WTC11 (cell line): ENCODE measurements around the gene DHRS7B. TPM values are rescaled to one million over a fixed set of nuclear protein-coding genes. Genes with fewer than 3 reads are reported as not detected.
"Not testable (repeated sequence)": the region's sequence is repeated elsewhere in the genome, so short reads cannot be mapped to it uniquely, and the experiment has no call there.

ENCODE experiments used
- ATAC-seq: fragments of 200-7000 bp; cut with Tn5 transposase; 2 replicates; pipeline ENCODE4 v1.10.0; 2021; ENCODE audit warnings: mild to moderate bottlenecking, moderate library complexity
- CTCF ChIA-PET: fragments of 300-600 bp; sonication (Branson Sonifier 250); formaldehyde crosslinking; loops from one replicate; lab custom pipeline; 2021; ENCODE audit warnings: antibody characterized with exemption; lab: Charles Lee
- POLR2A ChIA-PET: fragments of 350-600 bp; sonication (Branson Sonifier 250); formaldehyde crosslinking; loops from one replicate; lab custom pipeline; 2021; ENCODE audit warnings: antibody characterized with exemption; lab: Charles Lee
- DNase-seq: peaks from one replicate; pipeline ENCODE4 v3.0.0; 2021; ENCODE audit warnings: low spot score
- H3K27ac Mint-ChIP-seq: 2 replicates; pipeline ENCODE4 v1.8.0; 2021; ENCODE audit warnings: mixed read lengths
- H3K27me3 Mint-ChIP-seq: 2 replicates; pipeline ENCODE4 v1.8.0; 2021; ENCODE audit warnings: low read depth, mild to moderate bottlenecking, moderate library complexity, mixed read lengths
- H3K36me3 Mint-ChIP-seq: 2 replicates; pipeline ENCODE4 v1.8.0; 2021; ENCODE audit warnings: mixed read lengths
- H3K4me1 Mint-ChIP-seq: 2 replicates; pipeline ENCODE4 v1.8.0; 2022; ENCODE audit warnings: mixed read lengths
- H3K4me3 Mint-ChIP-seq: 2 replicates; pipeline ENCODE4 v1.8.0; 2021; ENCODE audit warnings: mild to moderate bottlenecking, moderate library complexity, mixed read lengths
- H3K9me3 Mint-ChIP-seq: 2 replicates; pipeline ENCODE4 v1.8.0; 2021; ENCODE audit warnings: mixed read lengths
- ATF1 ChIP-seq: sonication (generic); formaldehyde crosslinking; IDR thresholded peaks from 2 replicates; pipeline ENCODE4 v1.8.1; 2023; ENCODE audit warnings: mild to moderate bottlenecking, moderate library complexity, missing genetic modification reagents
- CREB1 ChIP-seq: sonication (generic); formaldehyde crosslinking; IDR thresholded peaks from 2 replicates; pipeline ENCODE4 v1.8.0; 2023; ENCODE audit warnings: mild to moderate bottlenecking, missing genetic modification reagents
- EMX1 ChIP-seq: fragments of 250-450 bp; sonication (Bioruptor Pico); IDR thresholded peaks from 2 replicates; pipeline ENCODE4 v1.8.0; 2021; ENCODE audit warnings: mild to moderate bottlenecking
- GABPB1 ChIP-seq: sonication (generic); formaldehyde crosslinking; IDR thresholded peaks from 2 replicates; pipeline ENCODE4 v1.8.1; 2023; ENCODE audit warnings: mild to moderate bottlenecking, missing genetic modification reagents
- HMGA2 ChIP-seq: fragments of 250-450 bp; sonication (Bioruptor Pico); IDR thresholded peaks from 2 replicates; pipeline ENCODE4 v1.4.0; 2021; ENCODE audit warnings: mild to moderate bottlenecking, moderate library complexity
- JAZF1 ChIP-seq: fragments of 250-450 bp; sonication (Bioruptor Pico); IDR thresholded peaks from 2 replicates; pipeline ENCODE4 v1.9.0; 2021; ENCODE audit warnings: moderate library complexity, mild to moderate bottlenecking, inconsistent platforms
- NFATC4 ChIP-seq: fragments of 250-450 bp; sonication (Bioruptor Pico); IDR thresholded peaks from 2 replicates; pipeline ENCODE4 v1.9.0; 2021; ENCODE audit warnings: mild to moderate bottlenecking
- NR3C1 ChIP-seq: sonication (generic); formaldehyde crosslinking; conservative IDR thresholded peaks from 2 replicates; pipeline ENCODE4 v1.8.1; 2023; ENCODE audit warnings: low read depth, mild to moderate bottlenecking, missing genetic modification reagents
- PRRX2 ChIP-seq: fragments of 250-450 bp; sonication (Bioruptor Pico); IDR thresholded peaks from 2 replicates; pipeline ENCODE4 v1.8.0; 2021; ENCODE audit warnings: mild to moderate bottlenecking
- RORB ChIP-seq: fragments of 250-450 bp; sonication (Bioruptor Pico); IDR thresholded peaks from 2 replicates; pipeline ENCODE4 v1.9.0; 2021; ENCODE audit warnings: mild to moderate bottlenecking
- TP53 ChIP-seq: sonication (generic); formaldehyde crosslinking; IDR thresholded peaks from 2 replicates; pipeline ENCODE4 v1.8.1; 2023; ENCODE audit warnings: mild to moderate bottlenecking, missing genetic modification reagents
- total RNA-seq: library from RNA; stranded (reverse); gene quantifications from 3 replicates; pipeline ENCODE4 v1.2.3, GENCODE V29; 2021
- TF ChIP-seq, protein P1 (sequence below): sonication (generic); formaldehyde crosslinking; IDR thresholded peaks from 2 replicates; pipeline ENCODE4 v1.8.1; 2023; ENCODE audit warnings: mild to moderate bottlenecking, missing genetic modification reagents
- TF ChIP-seq, protein P2 (sequence below): fragments of 200-600 bp; IDR thresholded peaks from 2 replicates; pipeline ENCODE4 v1.8.0; 2022; ENCODE audit warnings: antibody characterized with exemption
- TF ChIP-seq, protein P3 (sequence below): sonication (generic); formaldehyde crosslinking; IDR thresholded peaks from 2 replicates; pipeline ENCODE4 v1.8.1; 2023; ENCODE audit warnings: mild to moderate bottlenecking, missing genetic modification reagents
- TF ChIP-seq, protein P4 (sequence below): sonication (generic); formaldehyde crosslinking; IDR thresholded peaks from 2 replicates; pipeline ENCODE4 v1.8.1; 2023; ENCODE audit warnings: mild to moderate bottlenecking, missing genetic modification reagents, moderate library complexity
- TF ChIP-seq, protein P5 (sequence below): sonication (generic); formaldehyde crosslinking; IDR thresholded peaks from 2 replicates; pipeline ENCODE4 v1.8.1; 2022; ENCODE audit warnings: low read depth, mild to moderate bottlenecking, moderate library complexity, missing genetic modification reagents, borderline replicate concordance
- TF ChIP-seq, protein P6 (sequence below): sonication (generic); formaldehyde crosslinking; IDR thresholded peaks from 2 replicates; pipeline ENCODE4 v1.8.0; 2023; ENCODE audit warnings: mild to moderate bottlenecking, missing genetic modification reagents
- TF ChIP-seq, protein P7 (sequence below): sonication (generic); formaldehyde crosslinking; conservative IDR thresholded peaks from 2 replicates; pipeline ENCODE4 v1.8.1; 2023; ENCODE audit warnings: mild to moderate bottlenecking, low read depth, missing genetic modification reagents, moderate library complexity

Gene DHRS7B
- total RNA-seq, 1 experiment from 2014 or later: 15.6 TPM

DNA sequence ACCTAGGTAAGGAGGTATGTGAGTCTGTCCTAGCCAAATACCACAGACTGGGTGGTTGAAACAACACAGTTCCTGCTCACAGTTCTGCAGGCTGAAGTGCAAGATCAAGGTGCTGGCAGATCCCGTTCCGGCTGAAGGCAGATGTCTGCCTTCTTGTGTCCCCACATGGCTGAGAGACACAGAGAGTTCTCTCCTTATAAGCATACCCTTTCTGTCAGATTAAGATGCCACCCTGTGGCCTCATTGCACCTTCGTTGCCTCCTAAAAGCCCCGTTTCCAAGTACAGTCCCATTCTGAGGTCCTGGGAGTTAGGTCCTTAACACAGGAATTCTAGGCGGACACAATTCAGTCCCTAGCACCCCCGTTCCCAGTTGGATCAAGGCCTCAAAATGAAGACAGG lies 96.3 kb downstream of the DHRS7B start:
- Mint-ChIP-seq H3K4me3 (no peak overlapping the region), H3K9me3 (peaks cover 5% of the 10 kb centered on the region), H3K4me1 (peaks cover under 1% of the 10 kb centered on the region; the same call in 1 of the 2 replicates), H3K27ac (no peak overlapping the region), H3K27me3 (no peaks in the 10 kb centered on the region), H3K36me3 (peaks cover 4% of the 10 kb centered on the region; the same call in 1 of the 2 replicates)
- CTCF ChIA-PET: no interaction called here
- ATAC-seq (no peak), DNase-seq (no peak)
- TF ChIP-seq, protein P1, sequence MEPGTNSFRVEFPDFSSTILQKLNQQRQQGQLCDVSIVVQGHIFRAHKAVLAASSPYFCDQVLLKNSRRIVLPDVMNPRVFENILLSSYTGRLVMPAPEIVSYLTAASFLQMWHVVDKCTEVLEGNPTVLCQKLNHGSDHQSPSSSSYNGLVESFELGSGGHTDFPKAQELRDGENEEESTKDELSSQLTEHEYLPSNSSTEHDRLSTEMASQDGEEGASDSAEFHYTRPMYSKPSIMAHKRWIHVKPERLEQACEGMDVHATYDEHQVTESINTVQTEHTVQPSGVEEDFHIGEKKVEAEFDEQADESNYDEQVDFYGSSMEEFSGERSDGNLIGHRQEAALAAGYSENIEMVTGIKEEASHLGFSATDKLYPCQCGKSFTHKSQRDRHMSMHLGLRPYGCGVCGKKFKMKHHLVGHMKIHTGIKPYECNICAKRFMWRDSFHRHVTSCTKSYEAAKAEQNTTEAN (CRISPR knock-in tag): no peak
- TF ChIP-seq NR3C1 (CRISPR knock-in tag) (no peak), NFATC4 (no peak), RORB (CRISPR knock-in tag) (no peak), PRRX2 (CRISPR knock-in tag) (no peak), ATF1 (CRISPR knock-in tag) (no peak), HMGA2 (CRISPR knock-in tag) (no peak), CREB1 (CRISPR knock-in tag) (no peak), TP53 (CRISPR knock-in tag) (no peak), GABPB1 (CRISPR knock-in tag) (no peak), JAZF1 (CRISPR knock-in tag) (no peak), EMX1 (CRISPR knock-in tag) (no peak)
- TF ChIP-seq, protein P2, sequence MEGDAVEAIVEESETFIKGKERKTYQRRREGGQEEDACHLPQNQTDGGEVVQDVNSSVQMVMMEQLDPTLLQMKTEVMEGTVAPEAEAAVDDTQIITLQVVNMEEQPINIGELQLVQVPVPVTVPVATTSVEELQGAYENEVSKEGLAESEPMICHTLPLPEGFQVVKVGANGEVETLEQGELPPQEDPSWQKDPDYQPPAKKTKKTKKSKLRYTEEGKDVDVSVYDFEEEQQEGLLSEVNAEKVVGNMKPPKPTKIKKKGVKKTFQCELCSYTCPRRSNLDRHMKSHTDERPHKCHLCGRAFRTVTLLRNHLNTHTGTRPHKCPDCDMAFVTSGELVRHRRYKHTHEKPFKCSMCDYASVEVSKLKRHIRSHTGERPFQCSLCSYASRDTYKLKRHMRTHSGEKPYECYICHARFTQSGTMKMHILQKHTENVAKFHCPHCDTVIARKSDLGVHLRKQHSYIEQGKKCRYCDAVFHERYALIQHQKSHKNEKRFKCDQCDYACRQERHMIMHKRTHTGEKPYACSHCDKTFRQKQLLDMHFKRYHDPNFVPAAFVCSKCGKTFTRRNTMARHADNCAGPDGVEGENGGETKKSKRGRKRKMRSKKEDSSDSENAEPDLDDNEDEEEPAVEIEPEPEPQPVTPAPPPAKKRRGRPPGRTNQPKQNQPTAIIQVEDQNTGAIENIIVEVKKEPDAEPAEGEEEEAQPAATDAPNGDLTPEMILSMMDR: no peak
- TF ChIP-seq, protein P3, sequence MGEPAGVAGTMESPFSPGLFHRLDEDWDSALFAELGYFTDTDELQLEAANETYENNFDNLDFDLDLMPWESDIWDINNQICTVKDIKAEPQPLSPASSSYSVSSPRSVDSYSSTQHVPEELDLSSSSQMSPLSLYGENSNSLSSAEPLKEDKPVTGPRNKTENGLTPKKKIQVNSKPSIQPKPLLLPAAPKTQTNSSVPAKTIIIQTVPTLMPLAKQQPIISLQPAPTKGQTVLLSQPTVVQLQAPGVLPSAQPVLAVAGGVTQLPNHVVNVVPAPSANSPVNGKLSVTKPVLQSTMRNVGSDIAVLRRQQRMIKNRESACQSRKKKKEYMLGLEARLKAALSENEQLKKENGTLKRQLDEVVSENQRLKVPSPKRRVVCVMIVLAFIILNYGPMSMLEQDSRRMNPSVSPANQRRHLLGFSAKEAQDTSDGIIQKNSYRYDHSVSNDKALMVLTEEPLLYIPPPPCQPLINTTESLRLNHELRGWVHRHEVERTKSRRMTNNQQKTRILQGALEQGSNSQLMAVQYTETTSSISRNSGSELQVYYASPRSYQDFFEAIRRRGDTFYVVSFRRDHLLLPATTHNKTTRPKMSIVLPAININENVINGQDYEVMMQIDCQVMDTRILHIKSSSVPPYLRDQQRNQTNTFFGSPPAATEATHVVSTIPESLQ (CRISPR knock-in tag): no peak
- TF ChIP-seq, protein P4, sequence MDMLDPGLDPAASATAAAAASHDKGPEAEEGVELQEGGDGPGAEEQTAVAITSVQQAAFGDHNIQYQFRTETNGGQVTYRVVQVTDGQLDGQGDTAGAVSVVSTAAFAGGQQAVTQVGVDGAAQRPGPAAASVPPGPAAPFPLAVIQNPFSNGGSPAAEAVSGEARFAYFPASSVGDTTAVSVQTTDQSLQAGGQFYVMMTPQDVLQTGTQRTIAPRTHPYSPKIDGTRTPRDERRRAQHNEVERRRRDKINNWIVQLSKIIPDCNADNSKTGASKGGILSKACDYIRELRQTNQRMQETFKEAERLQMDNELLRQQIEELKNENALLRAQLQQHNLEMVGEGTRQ (CRISPR knock-in tag): no peak
- TF ChIP-seq, protein P5, sequence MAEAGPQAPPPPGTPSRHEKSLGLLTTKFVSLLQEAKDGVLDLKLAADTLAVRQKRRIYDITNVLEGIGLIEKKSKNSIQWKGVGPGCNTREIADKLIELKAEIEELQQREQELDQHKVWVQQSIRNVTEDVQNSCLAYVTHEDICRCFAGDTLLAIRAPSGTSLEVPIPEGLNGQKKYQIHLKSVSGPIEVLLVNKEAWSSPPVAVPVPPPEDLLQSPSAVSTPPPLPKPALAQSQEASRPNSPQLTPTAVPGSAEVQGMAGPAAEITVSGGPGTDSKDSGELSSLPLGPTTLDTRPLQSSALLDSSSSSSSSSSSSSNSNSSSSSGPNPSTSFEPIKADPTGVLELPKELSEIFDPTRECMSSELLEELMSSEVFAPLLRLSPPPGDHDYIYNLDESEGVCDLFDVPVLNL (CRISPR knock-in tag): no peak
- TF ChIP-seq, protein P6, sequence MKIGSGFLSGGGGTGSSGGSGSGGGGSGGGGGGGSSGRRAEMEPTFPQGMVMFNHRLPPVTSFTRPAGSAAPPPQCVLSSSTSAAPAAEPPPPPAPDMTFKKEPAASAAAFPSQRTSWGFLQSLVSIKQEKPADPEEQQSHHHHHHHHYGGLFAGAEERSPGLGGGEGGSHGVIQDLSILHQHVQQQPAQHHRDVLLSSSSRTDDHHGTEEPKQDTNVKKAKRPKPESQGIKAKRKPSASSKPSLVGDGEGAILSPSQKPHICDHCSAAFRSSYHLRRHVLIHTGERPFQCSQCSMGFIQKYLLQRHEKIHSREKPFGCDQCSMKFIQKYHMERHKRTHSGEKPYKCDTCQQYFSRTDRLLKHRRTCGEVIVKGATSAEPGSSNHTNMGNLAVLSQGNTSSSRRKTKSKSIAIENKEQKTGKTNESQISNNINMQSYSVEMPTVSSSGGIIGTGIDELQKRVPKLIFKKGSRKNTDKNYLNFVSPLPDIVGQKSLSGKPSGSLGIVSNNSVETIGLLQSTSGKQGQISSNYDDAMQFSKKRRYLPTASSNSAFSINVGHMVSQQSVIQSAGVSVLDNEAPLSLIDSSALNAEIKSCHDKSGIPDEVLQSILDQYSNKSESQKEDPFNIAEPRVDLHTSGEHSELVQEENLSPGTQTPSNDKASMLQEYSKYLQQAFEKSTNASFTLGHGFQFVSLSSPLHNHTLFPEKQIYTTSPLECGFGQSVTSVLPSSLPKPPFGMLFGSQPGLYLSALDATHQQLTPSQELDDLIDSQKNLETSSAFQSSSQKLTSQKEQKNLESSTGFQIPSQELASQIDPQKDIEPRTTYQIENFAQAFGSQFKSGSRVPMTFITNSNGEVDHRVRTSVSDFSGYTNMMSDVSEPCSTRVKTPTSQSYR (CRISPR knock-in tag): no peak
- TF ChIP-seq, protein P7, sequence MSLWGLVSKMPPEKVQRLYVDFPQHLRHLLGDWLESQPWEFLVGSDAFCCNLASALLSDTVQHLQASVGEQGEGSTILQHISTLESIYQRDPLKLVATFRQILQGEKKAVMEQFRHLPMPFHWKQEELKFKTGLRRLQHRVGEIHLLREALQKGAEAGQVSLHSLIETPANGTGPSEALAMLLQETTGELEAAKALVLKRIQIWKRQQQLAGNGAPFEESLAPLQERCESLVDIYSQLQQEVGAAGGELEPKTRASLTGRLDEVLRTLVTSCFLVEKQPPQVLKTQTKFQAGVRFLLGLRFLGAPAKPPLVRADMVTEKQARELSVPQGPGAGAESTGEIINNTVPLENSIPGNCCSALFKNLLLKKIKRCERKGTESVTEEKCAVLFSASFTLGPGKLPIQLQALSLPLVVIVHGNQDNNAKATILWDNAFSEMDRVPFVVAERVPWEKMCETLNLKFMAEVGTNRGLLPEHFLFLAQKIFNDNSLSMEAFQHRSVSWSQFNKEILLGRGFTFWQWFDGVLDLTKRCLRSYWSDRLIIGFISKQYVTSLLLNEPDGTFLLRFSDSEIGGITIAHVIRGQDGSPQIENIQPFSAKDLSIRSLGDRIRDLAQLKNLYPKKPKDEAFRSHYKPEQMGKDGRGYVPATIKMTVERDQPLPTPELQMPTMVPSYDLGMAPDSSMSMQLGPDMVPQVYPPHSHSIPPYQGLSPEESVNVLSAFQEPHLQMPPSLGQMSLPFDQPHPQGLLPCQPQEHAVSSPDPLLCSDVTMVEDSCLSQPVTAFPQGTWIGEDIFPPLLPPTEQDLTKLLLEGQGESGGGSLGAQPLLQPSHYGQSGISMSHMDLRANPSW: no peak
- POLR2A ChIA-PET: no interaction called here

DNA sequence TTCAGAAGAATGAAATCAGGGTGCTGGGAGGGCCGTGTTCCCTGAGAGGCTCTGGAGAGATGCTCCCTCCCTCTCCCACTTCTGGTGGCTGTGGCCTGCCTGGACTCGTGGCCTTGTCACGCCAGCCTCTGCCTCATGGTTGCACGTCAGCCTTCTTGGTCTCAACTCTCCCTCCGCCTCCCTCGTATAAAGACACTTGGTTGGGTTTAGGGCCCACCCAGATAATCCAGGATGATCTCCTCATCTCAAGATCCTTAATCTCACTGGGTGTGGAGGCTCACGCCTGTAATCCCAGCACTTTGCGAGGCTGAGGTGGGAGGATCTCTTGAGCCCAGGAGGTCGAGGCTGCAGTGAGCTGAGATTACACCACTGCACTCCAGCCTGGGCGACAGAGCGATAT lies 100.5 kb downstream of the DHRS7B start:
- H3K4me3 Mint-ChIP-seq, H3K36me3 Mint-ChIP-seq, ATAC-seq, CTCF ChIA-PET, H3K9me3 Mint-ChIP-seq, POLR2A ChIA-PET, DNase-seq, H3K27me3 Mint-ChIP-seq, H3K4me1 Mint-ChIP-seq: not testable (repeated sequence)
- H3K27ac Mint-ChIP-seq: 0 out of 2 replicates have a peak overlapping the region, but pooled peaks have one; percentile 27
